Glutamatergic neuron (in vitro differentiated cells): ENCODE data around the gene TBC1D14. TPM values are rescaled to one million over a fixed set of nuclear protein-coding genes. Genes with fewer than 3 reads are reported as not detected.

Experiments
- DNase-seq: peaks from one replicate; pipeline ENCODE4 v3.0.0; 2022
- H3K27ac Mint-ChIP-seq: one replicate; pipeline ENCODE4 v1.8.0; 2020; ENCODE audit warnings: mild to moderate bottlenecking, mixed read lengths, inconsistent platforms; ENCODE audit not compliant: unreplicated experiment
- H3K27me3 Mint-ChIP-seq: one replicate; pipeline ENCODE4 v1.8.0; 2020; ENCODE audit warnings: mild to moderate bottlenecking, moderate library complexity, mixed read lengths, inconsistent platforms; ENCODE audit not compliant: unreplicated experiment
- H3K36me3 Mint-ChIP-seq: one replicate; pipeline ENCODE4 v1.8.0; 2020; ENCODE audit warnings: mild to moderate bottlenecking, mixed read lengths, inconsistent platforms; ENCODE audit not compliant: unreplicated experiment
- H3K4me1 Mint-ChIP-seq: one replicate; pipeline ENCODE4 v1.8.0; 2020; ENCODE audit warnings: mild to moderate bottlenecking, low read depth, mixed read lengths, inconsistent platforms; ENCODE audit not compliant: unreplicated experiment
- H3K4me3 Mint-ChIP-seq: one replicate; pipeline ENCODE4 v1.8.0; 2020; ENCODE audit warnings: mild to moderate bottlenecking, mixed read lengths, inconsistent platforms; ENCODE audit not compliant: unreplicated experiment
- H3K9me3 Mint-ChIP-seq: one replicate; pipeline ENCODE4 v1.8.0; 2020; ENCODE audit warnings: mild to moderate bottlenecking, moderate library complexity, mixed read lengths, inconsistent platforms; ENCODE audit not compliant: unreplicated experiment
- total RNA-seq: library from RNA; stranded (reverse); fragmentation: NEBNext Ultra II Directional; extraction: Animal tissue kit (Norgen Biotek cat#: 25700); gene quantifications from one replicate; pipeline ENCODE4 v1.2.1, GENCODE V29; 2021; ENCODE audit not compliant: unreplicated experiment
- TF ChIP-seq, protein P1 (sequence below): fragments of 200-600 bp; sonication (generic); IDR thresholded peaks from one replicate; pipeline ENCODE4 v1.5.0; 2021; ENCODE audit not compliant: partially characterized antibody, unreplicated experiment

Gene TBC1D14
- total RNA-seq, 1 donor from 2014 or later, result 82.2 TPM

DNA sequence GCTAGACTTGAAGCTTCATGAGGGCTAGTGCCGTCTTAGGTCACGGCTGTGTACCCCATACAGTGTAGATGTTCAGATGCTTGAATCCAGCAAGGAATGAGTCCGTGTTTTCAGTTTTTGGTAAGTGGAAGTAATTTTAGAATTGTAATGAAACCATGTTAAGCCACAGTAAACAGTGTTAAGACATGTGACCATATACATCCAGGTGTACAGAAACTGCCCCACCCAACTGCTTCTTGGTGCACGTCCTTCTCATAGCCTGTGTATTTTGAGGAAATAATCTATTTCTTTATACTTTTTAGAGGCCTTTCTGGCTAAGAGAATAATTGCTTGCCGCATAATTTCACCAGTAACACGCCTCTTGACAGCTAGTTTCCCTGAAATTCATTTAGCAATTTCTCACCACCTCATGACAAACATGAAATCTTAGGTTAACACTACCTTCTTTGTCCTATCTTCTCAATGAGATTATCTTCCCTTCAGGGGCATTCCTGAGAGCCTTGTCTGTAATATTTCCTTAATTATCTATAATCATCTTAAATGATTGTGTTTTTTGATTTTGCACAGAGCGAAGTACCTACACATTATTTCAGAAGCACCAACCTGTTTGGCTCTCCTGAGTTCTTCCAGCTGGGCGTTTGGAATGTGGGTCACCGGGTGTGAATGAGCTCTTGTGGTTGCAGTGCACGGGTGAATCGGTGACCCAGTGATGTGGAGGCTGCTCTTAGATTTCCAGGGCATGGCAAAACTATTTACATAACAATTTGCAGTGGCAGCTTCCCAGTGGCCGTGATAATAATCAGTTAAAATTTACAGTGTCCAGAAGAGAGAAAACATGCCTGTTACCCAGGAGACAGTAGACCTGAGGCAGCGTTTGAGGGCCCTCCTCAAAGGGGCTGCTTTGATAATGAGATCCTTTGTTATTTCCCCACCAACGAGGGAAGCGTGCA is 83.4 kb downstream of the TBC1D14 start:
- TF ChIP-seq, protein P1, sequence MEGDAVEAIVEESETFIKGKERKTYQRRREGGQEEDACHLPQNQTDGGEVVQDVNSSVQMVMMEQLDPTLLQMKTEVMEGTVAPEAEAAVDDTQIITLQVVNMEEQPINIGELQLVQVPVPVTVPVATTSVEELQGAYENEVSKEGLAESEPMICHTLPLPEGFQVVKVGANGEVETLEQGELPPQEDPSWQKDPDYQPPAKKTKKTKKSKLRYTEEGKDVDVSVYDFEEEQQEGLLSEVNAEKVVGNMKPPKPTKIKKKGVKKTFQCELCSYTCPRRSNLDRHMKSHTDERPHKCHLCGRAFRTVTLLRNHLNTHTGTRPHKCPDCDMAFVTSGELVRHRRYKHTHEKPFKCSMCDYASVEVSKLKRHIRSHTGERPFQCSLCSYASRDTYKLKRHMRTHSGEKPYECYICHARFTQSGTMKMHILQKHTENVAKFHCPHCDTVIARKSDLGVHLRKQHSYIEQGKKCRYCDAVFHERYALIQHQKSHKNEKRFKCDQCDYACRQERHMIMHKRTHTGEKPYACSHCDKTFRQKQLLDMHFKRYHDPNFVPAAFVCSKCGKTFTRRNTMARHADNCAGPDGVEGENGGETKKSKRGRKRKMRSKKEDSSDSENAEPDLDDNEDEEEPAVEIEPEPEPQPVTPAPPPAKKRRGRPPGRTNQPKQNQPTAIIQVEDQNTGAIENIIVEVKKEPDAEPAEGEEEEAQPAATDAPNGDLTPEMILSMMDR, result no peak
- no peaks in the 10 kb centered on the region for H3K36me3 Mint-ChIP-seq
- H3K4me3 Mint-ChIP-seq, result no peak overlapping the region
- no peaks in the 10 kb centered on the region for H3K9me3 Mint-ChIP-seq
- H3K4me1 Mint-ChIP-seq, result peaks cover 31% of the 10 kb centered on the region
- peak overlapping the region; percentile 39 for H3K27ac Mint-ChIP-seq
- H3K27me3 Mint-ChIP-seq, result no peaks in the 10 kb centered on the region
- no peak for DNase-seq

DNA sequence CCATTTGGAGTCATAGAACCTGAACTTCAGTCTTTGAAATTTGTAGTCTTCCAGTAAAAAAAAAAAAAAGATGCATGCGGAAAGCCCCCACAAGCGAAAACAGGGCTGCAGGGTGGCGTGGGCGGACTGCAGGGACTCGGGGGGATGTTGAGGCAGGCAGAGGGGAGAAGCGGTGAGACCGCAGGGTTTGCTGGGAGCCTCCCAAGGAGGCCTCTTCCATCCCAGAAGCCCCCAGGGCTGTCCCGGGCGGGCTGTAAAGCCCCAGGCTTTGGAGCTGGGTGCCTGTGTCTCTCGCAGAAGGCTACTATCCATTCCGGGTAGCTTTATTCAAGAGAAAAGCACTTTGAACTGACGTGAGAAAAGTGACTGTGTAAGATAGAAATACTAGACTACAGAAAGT is 86.9 kb downstream of the TBC1D14 start:
- no peak overlapping the region for H3K4me3 Mint-ChIP-seq
- DNase-seq, result no peak
- peaks cover 5% of the 10 kb centered on the region for H3K4me1 Mint-ChIP-seq
- TF ChIP-seq, protein P1, result no peak
- H3K9me3 Mint-ChIP-seq, result peaks cover 1% of the 10 kb centered on the region
- no peak overlapping the region for H3K27ac Mint-ChIP-seq
- peaks cover 3% of the 10 kb centered on the region for H3K27me3 Mint-ChIP-seq
- H3K36me3 Mint-ChIP-seq, result no peaks in the 10 kb centered on the region

DNA sequence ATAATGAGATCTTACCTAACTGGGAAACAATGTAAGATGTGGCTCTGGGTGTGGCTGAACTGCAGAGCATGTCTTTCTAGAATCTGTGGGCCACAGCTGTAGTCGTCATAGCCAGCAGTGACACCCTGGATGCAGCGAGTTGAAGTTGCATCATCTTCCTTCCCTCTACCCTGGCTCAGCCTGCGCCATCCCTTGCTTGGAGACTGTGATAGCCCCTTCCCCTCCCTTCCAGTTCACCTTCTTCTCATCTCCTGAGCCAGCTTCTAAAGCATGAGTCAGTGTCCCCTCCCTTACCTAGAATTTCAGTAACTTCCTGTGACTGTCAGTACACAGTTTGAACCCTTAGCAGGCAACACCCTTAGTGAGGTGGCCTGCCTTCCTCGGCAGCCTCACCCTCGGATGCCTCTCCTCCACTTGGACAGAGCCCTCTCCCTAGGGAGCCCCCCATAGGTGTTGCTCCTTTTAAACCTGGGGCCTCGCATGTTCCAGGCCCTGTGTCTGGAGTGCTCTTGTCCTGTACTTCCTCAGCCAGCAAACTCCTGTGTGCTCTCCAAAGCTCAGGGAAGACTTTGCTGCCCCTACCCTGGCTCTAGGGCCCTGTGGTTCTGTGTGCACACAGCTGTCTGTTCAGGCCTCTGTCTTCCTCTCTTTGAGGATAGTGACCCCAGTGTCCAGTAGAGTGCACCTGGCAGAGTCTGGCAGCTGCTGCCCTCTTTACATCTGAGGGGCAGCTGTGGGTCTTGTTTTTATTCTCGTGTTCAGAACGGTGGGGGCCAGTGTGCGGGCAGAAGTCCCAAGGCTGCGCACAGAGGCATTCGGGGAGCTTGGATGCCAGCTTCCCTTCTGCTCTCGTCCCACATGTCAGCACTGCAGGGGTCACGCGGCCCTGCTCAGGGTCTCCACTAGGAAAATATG is 89.8 kb downstream of the TBC1D14 start:
- TF ChIP-seq, protein P1, result no peak
- H3K27ac Mint-ChIP-seq, result no peak overlapping the region
- no peak overlapping the region for H3K4me3 Mint-ChIP-seq
- no peaks in the 10 kb centered on the region for H3K36me3 Mint-ChIP-seq
- peaks cover 1% of the 10 kb centered on the region for H3K9me3 Mint-ChIP-seq
- H3K4me1 Mint-ChIP-seq, result no peaks in the 10 kb centered on the region
- DNase-seq, result no peak
- peaks cover 6% of the 10 kb centered on the region for H3K27me3 Mint-ChIP-seq

DNA sequence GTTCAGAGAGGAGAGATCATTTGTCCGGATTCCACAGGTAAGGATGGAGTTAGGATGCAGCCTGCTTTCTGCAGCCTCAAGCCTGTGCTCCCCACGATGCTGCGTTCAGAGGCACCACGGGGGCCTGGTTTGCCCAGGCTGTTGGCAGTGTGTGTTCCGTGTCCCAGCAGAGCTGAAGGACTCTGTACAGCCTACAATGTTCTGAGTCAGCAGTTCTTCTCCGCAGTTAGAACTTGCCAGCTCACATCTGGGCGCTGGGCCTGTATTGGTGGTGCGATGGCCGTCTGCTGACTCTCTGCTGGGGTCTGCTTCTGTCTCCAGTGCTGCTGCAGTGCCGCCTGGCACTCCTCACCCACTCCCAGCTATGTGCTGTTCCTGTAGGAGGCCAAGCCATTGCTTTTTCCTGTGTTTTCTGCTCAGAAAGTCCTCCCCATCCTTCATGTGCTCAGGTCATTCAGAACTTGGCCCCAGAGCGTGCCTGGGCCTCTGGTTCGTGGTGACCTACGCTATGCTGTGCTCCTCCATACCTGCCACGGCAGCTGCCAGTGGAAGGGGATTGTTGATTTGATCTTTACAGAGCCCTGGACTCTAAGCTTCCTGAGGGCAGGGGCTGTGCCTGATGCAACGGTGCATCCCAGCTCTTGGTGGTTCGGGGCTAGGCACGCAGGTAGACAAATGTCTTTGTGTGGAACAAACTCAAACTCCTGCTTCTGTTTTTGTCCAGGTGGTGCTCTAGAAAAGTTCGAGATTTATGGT is 91.0 kb downstream of the TBC1D14 start:
- H3K27ac Mint-ChIP-seq, result no peak overlapping the region
- H3K4me3 Mint-ChIP-seq, result no peak overlapping the region
- peaks cover 1% of the 10 kb centered on the region for H3K9me3 Mint-ChIP-seq
- peaks cover 7% of the 10 kb centered on the region for H3K27me3 Mint-ChIP-seq
- no peaks in the 10 kb centered on the region for H3K4me1 Mint-ChIP-seq
- no peaks in the 10 kb centered on the region for H3K36me3 Mint-ChIP-seq
- no peak for DNase-seq
- TF ChIP-seq, protein P1, result no peak
